H1 (cell line): Measurements from ENCODE around the gene SLMAP. TPM values are rescaled to one million over a fixed set of nuclear protein-coding genes. Genes with fewer than 3 reads are reported as not detected.

Experiments
- CTCF ChIA-PET: fragments of 300-600 bp; sonication (Branson Sonifier 250); formaldehyde crosslinking; loops from one replicate; lab custom pipeline; 2021; ENCODE audit not compliant: partially characterized antibody; lab: Charles Lee
- POLR2A ChIA-PET: fragments of 300-600 bp; sonication (Branson Sonifier 250); formaldehyde crosslinking; loops from one replicate; lab custom pipeline; 2021; ENCODE audit warnings: inconsistent platforms; ENCODE audit not compliant: partially characterized antibody; lab: Charles Lee
- DNase-seq, 2 experiments: peaks; one replicate each; pipeline versions ENCODE4 v3.0.0 to v3.0.0-alpha.2; 2010 to 2022; ENCODE audit warnings: low spot score in 2 of 2, low read depth in 1 of 2, mixed read lengths in 1 of 2
- FAIRE-seq: peaks from 2 replicates; lab custom pipeline; 2011; peaks lifted over from hg19 to GRCh38; lab: Jason Lieb, UNC
- H2AFZ ChIP-seq: 2 replicates; pipeline ENCODE4 v1.8.1; 2012; ENCODE audit warnings: low read length, inconsistent platforms
- H2AK5ac ChIP-seq: 2 replicates; pipeline ENCODE4 v1.6.1; 2013; ENCODE audit warnings: low read depth, low read length
- H2BK120ac ChIP-seq: replicated peaks from 2 replicates; pipeline ENCODE3; 2013; ENCODE audit warnings: low read depth, low read length, inconsistent platforms
- H2BK12ac ChIP-seq: 2 replicates; pipeline ENCODE4 v1.6.1; 2013; ENCODE audit warnings: low read depth, low read length
- H2BK15ac ChIP-seq: 2 replicates; pipeline ENCODE4 v1.6.1; 2013; ENCODE audit warnings: low read length
- H2BK20ac ChIP-seq: 2 replicates; pipeline ENCODE4 v1.6.1; 2013; ENCODE audit warnings: low read length
- H2BK5ac ChIP-seq: 2 replicates; pipeline ENCODE4 v1.6.1; 2013; ENCODE audit warnings: low read depth, low read length
- H3K14ac ChIP-seq: 2 replicates; pipeline ENCODE4 v1.6.1; 2013; ENCODE audit warnings: inconsistent platforms; ENCODE audit not compliant: insufficient read length
- H3K18ac ChIP-seq: 2 replicates; pipeline ENCODE4 v1.6.1; 2013; ENCODE audit warnings: low read length; ENCODE audit errors: extremely low read depth
- H3K23ac ChIP-seq: 2 replicates; pipeline ENCODE4 v1.6.1; 2013; ENCODE audit warnings: inconsistent platforms; ENCODE audit not compliant: insufficient read length
- H3K23me2 ChIP-seq: 2 replicates; pipeline ENCODE4 v1.6.1; 2013; ENCODE audit warnings: low read depth, low read length
- H3K27ac ChIP-seq: 2 replicates; pipeline ENCODE4 v1.6.1; 2011; ENCODE audit warnings: low read depth, low read length, inconsistent platforms
- H3K27me3 ChIP-seq, 4 experiments: replicated peaks in 1 of 4; 1 replicate in 1 of 4; 2 replicates in 3 of 4; pipeline versions ENCODE4 v1.6.1 to v1.8.1; 2011 to 2013; ENCODE audit warnings: low read length in 3 of 4, mild to moderate bottlenecking in 3 of 4, inconsistent platforms in 2 of 4, mixed read lengths in 2 of 4, moderate library complexity in 1 of 4; ENCODE audit not compliant: control insufficient read depth in 3 of 4, insufficient read depth in 3 of 4; ENCODE audit errors: extremely low read depth in 1 of 4
- H3K36me3 ChIP-seq, 4 experiments: 2 replicates each; pipeline versions ENCODE4 v1.6.1 to v1.8.1; 2011 to 2013; ENCODE audit warnings: mild to moderate bottlenecking in 4 of 4, low read length in 3 of 4, moderate library complexity in 2 of 4, control low read depth in 1 of 4, inconsistent platforms in 1 of 4; ENCODE audit not compliant: insufficient read depth in 4 of 4, control insufficient read depth in 2 of 4
- H3K4ac ChIP-seq: replicated peaks from 2 replicates; pipeline ENCODE3; 2013; ENCODE audit warnings: low read length, low read depth, mixed read lengths, inconsistent platforms; ENCODE audit not compliant: insufficient read length
- H3K4me1 ChIP-seq, 4 experiments: replicated peaks in 1 of 4; 1 replicate in 1 of 4; 2 replicates in 3 of 4; pipeline versions ENCODE4 v1.6.1 to v1.8.1; 2011 to 2013; ENCODE audit warnings: low read length in 3 of 4, inconsistent platforms in 2 of 4, mixed read lengths in 1 of 4; ENCODE audit not compliant: insufficient read depth in 4 of 4, control insufficient read depth in 3 of 4
- H3K4me2 ChIP-seq, 2 experiments: 2 replicates each; pipeline versions ENCODE4 v1.6.1 to v1.8.1; 2011 to 2013; ENCODE audit warnings: low read depth in 2 of 2, low read length in 2 of 2, control low read depth in 1 of 2, inconsistent platforms in 1 of 2, mild to moderate bottlenecking in 1 of 2; ENCODE audit not compliant: insufficient read depth in 1 of 2
- H3K4me3 ChIP-seq, 4 experiments: fragments of 200-600, 300-600 bp in 1 of 4; sonication (generic), shearing (Covaris generic), sonication (Bioruptor Twin) in 1 of 4; 2 replicates each; pipeline versions ENCODE4 v1.5.1 to v1.8.1; 2011 to 2016; ENCODE audit warnings: low read length in 4 of 4, low read depth in 3 of 4, control low read depth in 2 of 4, inconsistent platforms in 2 of 4, mild to moderate bottlenecking in 2 of 4, mixed read lengths in 1 of 4, moderate library complexity in 1 of 4; ENCODE audit not compliant: insufficient read depth in 2 of 4; ENCODE audit errors: extremely low read depth in 1 of 4
- H3K56ac ChIP-seq: replicated peaks from 2 replicates; pipeline ENCODE3; 2013; ENCODE audit warnings: low read depth, mild to moderate bottlenecking, mixed read lengths, low read length, inconsistent platforms; ENCODE audit not compliant: insufficient read length
- H3K79me1 ChIP-seq: 2 replicates; pipeline ENCODE4 v1.6.1; 2013; ENCODE audit warnings: low read depth, low read length, control low read depth
- H3K79me2 ChIP-seq, 2 experiments: 2 replicates each; pipeline versions ENCODE4 v1.6.1 to v1.8.1; 2012 to 2013; ENCODE audit warnings: low read length in 2 of 2, mild to moderate bottlenecking in 2 of 2, inconsistent platforms in 1 of 2; ENCODE audit not compliant: insufficient read depth in 2 of 2, control insufficient read depth in 1 of 2
- H3K9ac ChIP-seq, 4 experiments: replicated peaks in 1 of 4; 1 replicate in 1 of 4; 2 replicates in 3 of 4; pipeline versions ENCODE4 v1.6.1 to v1.8.1; 2011 to 2013; ENCODE audit warnings: low read depth in 3 of 4, low read length in 3 of 4, control low read depth in 2 of 4, mild to moderate bottlenecking in 2 of 4, moderate library complexity in 2 of 4, inconsistent platforms in 1 of 4; ENCODE audit errors: extremely low read depth in 1 of 4
- H3K9me3 ChIP-seq, 2 experiments: 2 replicates each; pipeline versions ENCODE4 v1.6.1 to v1.8.1; 2012 to 2013; ENCODE audit warnings: mild to moderate bottlenecking in 2 of 2, moderate library complexity in 2 of 2, control low read depth in 1 of 2, inconsistent platforms in 1 of 2, low read depth in 1 of 2, low read length in 1 of 2, mixed read lengths in 1 of 2; ENCODE audit not compliant: insufficient read depth in 2 of 2
- H4K20me1 ChIP-seq, 2 experiments: replicated peaks in 1 of 2; 2 replicates each; pipeline versions ENCODE3 to v1.8.1; 2011 to 2013; ENCODE audit warnings: inconsistent platforms in 2 of 2, low read length in 2 of 2, mild to moderate bottlenecking in 1 of 2; ENCODE audit not compliant: insufficient read depth in 2 of 2, control insufficient read depth in 1 of 2
- H4K5ac ChIP-seq: 2 replicates; pipeline ENCODE4 v1.6.1; 2013; ENCODE audit warnings: low read length, low read depth, mixed read lengths, inconsistent platforms; ENCODE audit not compliant: insufficient read length
- H4K8ac ChIP-seq: 2 replicates; pipeline ENCODE4 v1.8.0; 2013; ENCODE audit warnings: mild to moderate bottlenecking, moderate library complexity, low read length, inconsistent platforms; ENCODE audit not compliant: insufficient read depth; ENCODE audit errors: extremely low read depth
- H4K91ac ChIP-seq: replicated peaks from 2 replicates; pipeline ENCODE3; 2013; ENCODE audit warnings: low read length, mixed read lengths, inconsistent platforms; ENCODE audit not compliant: insufficient read length
- BACH1 ChIP-seq: IDR thresholded peaks from 2 replicates; pipeline ENCODE4 v1.6.1; 2012; ENCODE audit warnings: low read length, improper control_type of control experiment
- KDM4A ChIP-seq: IDR thresholded peaks from one replicate; pipeline ENCODE4 v1.7.1; 2012; ENCODE audit warnings: low read depth, mild to moderate bottlenecking, moderate library complexity, low read length, inconsistent platforms; ENCODE audit not compliant: severe bottlenecking
- MAX ChIP-seq: IDR thresholded peaks from 2 replicates; pipeline ENCODE4 v1.6.1; 2012; ENCODE audit warnings: inconsistent platforms
- SIN3A ChIP-seq, 2 experiments: IDR thresholded peaks in 1 of 2; conservative IDR thresholded peaks in 1 of 2; 2 replicates each; pipeline ENCODE4 v1.6.1; 2011 to 2012; ENCODE audit warnings: low read length in 2 of 2, improper control_type of control experiment in 1 of 2, low read depth in 1 of 2, mild to moderate bottlenecking in 1 of 2
- USF2 ChIP-seq: IDR thresholded peaks from 2 replicates; pipeline ENCODE4 v1.6.1; 2011; ENCODE audit warnings: low read length, improper control_type of control experiment
- WGBS, 2 experiments: shearing (Covaris generic) in 1 of 2; methylation state at CpG; one replicate each; pipeline versions ENCODE4 v1.1.6 to v1.1.7; 2013 to 2015; ENCODE audit warnings: low lambda C conversion rate in 2 of 2, mixed read lengths in 2 of 2, inconsistent platforms in 1 of 2, low coverage in 1 of 2, missing lambda C conversion rate in 1 of 2; ENCODE audit not compliant: insufficient replicate concordance in 2 of 2, insufficient coverage in 1 of 2, insufficient read length in 1 of 2; ENCODE audit errors: extremely low coverage in 1 of 2, missing lambda C conversion rate in 1 of 2; 5-methylcytosine and 5-hydroxymethylcytosine counted together
- polyA plus RNA-seq, 7 experiments: library from polyadenylated mRNA; depleted of rRNA in 3 of 7; stranded (reverse) in 5 of 7; unstranded in 2 of 7; fragments of >200 nt in 5 of 7; fragments of 200-250 nt in 2 of 7; gene quantifications; 1 replicate in 5 of 7; 2 replicates in 1 of 7; 4 replicates in 1 of 7; pipeline versions ENCODE4 v1.2.1 to v1.2.3, GENCODE V29; 2011 to 2013; ENCODE audit warnings: missing spikeins in 2 of 7, mixed read lengths in 2 of 7
- total RNA-seq: library from RNA; stranded (reverse); fragmentation: NEBNext Ultra II Directional; extraction: Animal tissue kit (Norgen Biotek cat#: 25700); gene quantifications from 2 replicates; pipeline ENCODE4 v1.2.1, GENCODE V29; 2021

The SLMAP gene
- total and polyA plus RNA-seq, 2 of the 8 experiments (the other 6 are each of a cell fraction or from before 2014, with no cell fraction given) = 13.6 to 70.4 TPM

DNA sequence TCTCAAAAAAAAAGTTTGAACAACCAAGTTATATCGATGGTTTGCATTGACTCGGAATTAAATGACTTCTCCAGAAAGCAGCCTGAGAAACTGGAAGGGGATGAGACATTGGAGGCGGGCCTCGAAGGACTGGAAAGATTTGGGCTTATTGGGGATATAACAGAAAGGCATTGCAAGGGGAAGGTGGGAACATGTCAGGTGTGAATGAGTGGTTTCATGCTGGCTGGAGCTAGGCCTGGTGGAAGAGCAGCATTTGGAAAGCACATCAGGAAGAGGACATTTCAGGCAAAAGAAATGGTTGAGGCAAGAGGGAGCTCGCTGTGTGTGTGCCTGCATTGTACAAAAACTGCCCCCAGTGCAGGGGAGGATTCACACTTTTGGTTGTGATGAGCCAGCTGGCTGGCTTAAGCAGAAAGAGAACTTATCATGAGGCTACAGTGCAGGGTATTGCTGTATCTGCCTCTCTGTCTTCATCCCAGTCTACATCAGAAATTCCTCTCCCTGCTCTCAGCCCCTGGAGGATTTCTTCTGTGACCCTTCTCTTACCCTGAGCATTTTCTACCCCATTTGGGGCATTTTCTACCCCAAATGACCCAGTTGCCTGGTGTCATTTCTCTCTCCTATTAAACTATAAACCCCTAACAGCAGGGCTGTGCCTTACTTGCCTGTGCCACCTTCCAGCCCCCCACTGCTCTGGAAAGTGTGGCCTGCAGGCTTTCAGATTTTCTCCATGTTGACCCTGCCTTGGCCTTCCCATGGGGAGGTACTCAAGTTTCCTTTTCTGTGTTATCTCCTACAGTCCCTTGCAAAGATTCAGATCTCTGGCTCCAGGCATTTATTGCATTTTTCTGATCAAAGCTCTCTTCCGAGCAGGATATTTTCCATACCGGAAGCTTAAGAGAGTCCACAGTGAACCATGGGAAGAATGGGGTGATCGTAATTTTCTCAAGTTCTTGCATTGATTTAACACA lies 187.7 kb downstream of the SLMAP start:
- H2AFZ ChIP-seq = no peak overlapping the region
- 0 out of 4 replicates have a peak, but pooled peaks cover 3% of the 10 kb centered on the region in 2 experiments for H3K9me3 ChIP-seq
- FAIRE-seq (no peak), DNase-seq (no peak)
- H3K56ac ChIP-seq = no peak overlapping the region
- ChIA-PET CTCF (interaction anchor here (0.5 to 1.4 kb wide), 5 partner anchors 18 to 396 kb away, joined by 3 to 4 read pairs (median 3); no protein-coding TSS in a partner anchor), POLR2A (interaction anchor here (1.4 kb wide), 1 partner anchor 8 kb away, joined by 3 read pairs; no protein-coding TSS in a partner anchor)
- no peaks in the 10 kb centered on the region; the same call in 1 of the 2 replicates for H3K23me2 ChIP-seq
- 97% methylated on average over 8 of the region's 8 CpGs; no CpG with 5 or more reads in 1 of the 2 experiments for WGBS, 2 experiments
- peaks cover 0 to 2% (median 0%) of the 10 kb centered on the region in 4 experiments; a peak in 1 of 7 replicates for H3K27me3 ChIP-seq
- H3K18ac ChIP-seq = no peak overlapping the region
- TF ChIP-seq USF2 (no peak), MAX (no peak), BACH1 (no peak), SIN3A (conservative IDR thresholded peaks at IDR 0.05 in 1 of 2, IDR thresholded peaks at IDR 0.05 in 1 of 2; ENCODE audit: low read depth in 1 of 2, low read length in 2 of 2) (no peak), KDM4A (no peak)
- no peak overlapping the region for H2BK120ac ChIP-seq
- no peaks in the 10 kb centered on the region for H3K36me3 ChIP-seq
- H2BK12ac ChIP-seq = no peak overlapping the region
- no peak overlapping the region for H4K5ac ChIP-seq
- no peak overlapping the region for H2BK15ac ChIP-seq
- H4K20me1 ChIP-seq = no peaks in the 10 kb centered on the region
- H3K23ac ChIP-seq = no peak overlapping the region
- H3K14ac ChIP-seq = no peak overlapping the region
- H3K4me2 ChIP-seq = no peak overlapping the region
- no peak overlapping the region for H4K91ac ChIP-seq
- no peak overlapping the region for H3K27ac ChIP-seq
- H2BK20ac ChIP-seq = 0 out of 2 replicates have a peak overlapping the region, but pooled peaks have one; percentile 32
- no peak overlapping the region for H3K4ac ChIP-seq
- no peaks in the 10 kb centered on the region for H3K79me1 ChIP-seq
- 0 out of 2 replicates have a peak overlapping the region, but pooled peaks have one; percentile 31 for H4K8ac ChIP-seq
- H2BK5ac ChIP-seq = no peak overlapping the region
- no peak overlapping the region for H3K4me3 ChIP-seq
- H2AK5ac ChIP-seq = no peak overlapping the region
- peaks cover 0 to 9% (median 3%) of the 10 kb centered on the region in 4 experiments; a peak in 3 of 7 replicates for H3K4me1 ChIP-seq
- no peak overlapping the region for H3K9ac ChIP-seq
- no peaks in the 10 kb centered on the region for H3K79me2 ChIP-seq
